HG02642 (cell line): ENCODE data around the gene GNG7.
"Not testable (repeated sequence)": the region's sequence is repeated elsewhere in the genome, so short reads cannot be mapped to it uniquely, and the experiment has no call there.

ENCODE experiments used
- ATAC-seq: cut with Tn5 transposase; IDR thresholded peaks from one replicate; pipeline ENCODE4 v1.9.1; 2021; ENCODE audit warnings: mild to moderate bottlenecking; ENCODE audit not compliant: unreplicated experiment, poor library complexity

Gene GNG7

GRCh38 chr19:2558543-2558942 lies 144.0 kb downstream of the GNG7 start:
- ATAC-seq: no peak

GRCh38 chr19:2558131-2558530 lies 144.4 kb downstream of the GNG7 start:
- not testable (repeated sequence) for ATAC-seq

- ATAC-seq: no peak
Observed at GRCh38 chr19:2557093-2557440, 145.4 kb downstream of the GNG7 start.

GRCh38 chr19:2556221-2557092 lies 146.0 kb downstream of the GNG7 start:
- ATAC-seq: no peak

- ATAC-seq: no peak
Observed at GRCh38 chr19:2555422-2556220, 146.9 kb downstream of the GNG7 start.

- no peak for ATAC-seq
Observed at GRCh38 chr19:2554856-2555255, 147.6 kb downstream of the GNG7 start.

- ATAC-seq: no peak
Observed at GRCh38 chr19:2553510-2553909, 149.0 kb downstream of the GNG7 start.

GRCh38 chr19:2552859-2553258 lies 149.6 kb downstream of the GNG7 start:
- ATAC-seq: no peak

GRCh38 chr19:2551864-2552185 lies 150.7 kb downstream of the GNG7 start:
- ATAC-seq: no peak

- no peak for ATAC-seq
Observed at GRCh38 chr19:2551172-2551863, 151.2 kb downstream of the GNG7 start.

- ATAC-seq: no peak
Observed at GRCh38 chr19:2550431-2551171, 151.9 kb downstream of the GNG7 start.

- no peak for ATAC-seq
Observed at GRCh38 chr19:2549701-2550191, 152.7 kb downstream of the GNG7 start.

- no peak for ATAC-seq
Observed at GRCh38 chr19:2548966-2549365, 153.5 kb downstream of the GNG7 start.

- no peak for ATAC-seq
Observed at GRCh38 chr19:2547721-2548120, 154.8 kb downstream of the GNG7 start.

- no peak for ATAC-seq
Observed at GRCh38 chr19:2547033-2547680, 155.3 kb downstream of the GNG7 start.

- no peak for ATAC-seq
Observed at GRCh38 chr19:2546128-2547032, 156.1 kb downstream of the GNG7 start.

GRCh38 chr19:2545416-2546127 lies 156.9 kb downstream of the GNG7 start:
- not testable (repeated sequence) for ATAC-seq
